PFSK-1 (cell line): ENCODE results near the gene FANCC.

Experiments used
- FOXP2 ChIP-seq: optimal IDR thresholded peaks from 2 replicates; pipeline ENCODE3; 2011; ENCODE audit warnings: borderline replicate concordance, control low read depth, inconsistent platforms; ENCODE audit not compliant: insufficient read depth; ENCODE audit errors: extremely low read length, extremely low read depth
- POLR2AphosphoS5 ChIP-seq: IDR thresholded peaks from 2 replicates; pipeline ENCODE4 v1.6.1; 2012; ENCODE audit warnings: low read depth, mild to moderate bottlenecking, control low read depth, low read length, moderate library complexity
- REST ChIP-seq, 2 experiments: IDR thresholded peaks; 2 replicates each; pipeline versions ENCODE4 v1.6.1 to v1.8.0; 2011 to 2012; ENCODE audit warnings: low read depth in 2 of 2, low read length in 2 of 2, control low read depth in 1 of 2, inconsistent platforms in 1 of 2, mild to moderate bottlenecking in 1 of 2, moderate library complexity in 1 of 2; ENCODE audit not compliant: insufficient read depth in 1 of 2
- SIN3A ChIP-seq: IDR thresholded peaks from 2 replicates; pipeline ENCODE4 v1.6.1; 2012; ENCODE audit warnings: mild to moderate bottlenecking, low read length, moderate library complexity, borderline replicate concordance; ENCODE audit not compliant: insufficient read depth
- TAF1 ChIP-seq: IDR thresholded peaks from 2 replicates; pipeline ENCODE4 v1.6.1; 2012; ENCODE audit warnings: low read length, control low read depth, borderline replicate concordance; ENCODE audit not compliant: insufficient read depth

The FANCC gene

GRCh38 chr9:95224376-95225019 is 93.0 kb downstream of the FANCC start:
- TF ChIP-seq TAF1 (no peak), FOXP2 (no peak), POLR2AphosphoS5 (no peak), SIN3A (no peak), REST (IDR thresholded peaks at IDR 0.05; ENCODE audit: insufficient read depth in 1 of 2, low read depth in 2 of 2, low read length in 2 of 2) (no peak)

GRCh38 chr9:95218773-95219172 is 98.7 kb downstream of the FANCC start:
- no peak for TF ChIP-seq SIN3A
- TF ChIP-seq FOXP2, result no peak
- no peak for TF ChIP-seq TAF1
- no peak for TF ChIP-seq REST (IDR thresholded peaks at IDR 0.05; ENCODE audit: insufficient read depth in 1 of 2, low read depth in 2 of 2, low read length in 2 of 2)
- no peak for TF ChIP-seq POLR2AphosphoS5

- TF ChIP-seq POLR2AphosphoS5, result no peak
- TF ChIP-seq SIN3A, result no peak
- TF ChIP-seq FOXP2, result no peak
- no peak for TF ChIP-seq TAF1
- no peak for TF ChIP-seq REST (IDR thresholded peaks at IDR 0.05; ENCODE audit: insufficient read depth in 1 of 2, low read depth in 2 of 2, low read length in 2 of 2)
These were observed 99.6 kb downstream of the FANCC start for GRCh38 chr9:95217936-95218335.

GRCh38 chr9:95215336-95215898 is 102.1 kb downstream of the FANCC start:
- TF ChIP-seq FOXP2 (no peak), REST (IDR thresholded peaks at IDR 0.05; ENCODE audit: insufficient read depth in 1 of 2, low read depth in 2 of 2, low read length in 2 of 2) (no peak), POLR2AphosphoS5 (no peak), TAF1 (no peak), SIN3A (no peak)

GRCh38 chr9:95213117-95213516 is 104.4 kb downstream of the FANCC start:
- TF ChIP-seq TAF1 (no peak), FOXP2 (no peak), SIN3A (no peak), POLR2AphosphoS5 (no peak), REST (IDR thresholded peaks at IDR 0.05; ENCODE audit: insufficient read depth in 1 of 2, low read depth in 2 of 2, low read length in 2 of 2) (no peak)
